Prostate gland (tissue), 2 donors: ENCODE measurements around the gene CHID1.

ENCODE experiments used
- CTCF ChIP-seq, 4 experiments: fragments of 200-600 bp in 2 of 4; fragments of 450-650 bp in 2 of 4; sonication (generic) in 2 of 4; IDR thresholded peaks; 1 replicate in 3 of 4; 2 replicates in 1 of 4; pipeline ENCODE4 v1.5.1; 2016 to 2019; ENCODE audit warnings: antibody characterized with exemption in 4 of 4, mild to moderate bottlenecking in 2 of 4, moderate library complexity in 2 of 4
- POLR2A ChIP-seq: fragments of 450-650 bp; IDR thresholded peaks from one replicate; pipeline ENCODE4 v1.6.1; 2016; ENCODE audit warnings: antibody characterized with exemption, mild to moderate bottlenecking
- POLR2AphosphoS5 ChIP-seq: sonication (generic); formaldehyde crosslinking; IDR thresholded peaks from one replicate; pipeline ENCODE4 v1.6.1; 2017; ENCODE audit warnings: antibody characterized with exemption

GRCh38 chr11:888310-889212, 22.0 kb downstream of the CHID1 start:
- TF ChIP-seq CTCF (IDR thresholded peaks at IDR 0.05) (no peak), POLR2AphosphoS5 (no peak), POLR2A (no peak)
